Esophagus squamous epithelium (tissue), 5 donors: ENCODE results near the gene LAMA3. TPM values are rescaled to one million over a fixed set of nuclear protein-coding genes. Genes with fewer than 3 reads are reported as not detected.

Source experiments
- DNase-seq: peaks from one replicate; lab custom pipeline; 2025; lab: John Stamatoyannopoulos, UW
- H3K27ac ChIP-seq, 4 donors: fragments of 200-600 bp; sonication (generic); one replicate each; pipeline ENCODE4 v1.5.1; 2016 to 2019; ENCODE audit warnings: mild to moderate bottlenecking in 1 of 4
- H3K27me3 ChIP-seq, 4 donors: fragments of 200-600 bp; sonication (generic); 1 replicate in 3 of 4; 2 replicates in 1 of 4; pipeline versions ENCODE4 v1.5.1 to v1.6.0; 2017 to 2021; ENCODE audit warnings: antibody characterized with exemption in 1 of 4
- H3K36me3 ChIP-seq, 3 donors: fragments of 200-600 bp; sonication (generic); one replicate each; pipeline ENCODE4 v1.5.1; 2016 to 2019
- H3K4me1 ChIP-seq, 3 donors: fragments of 200-600 bp; sonication (generic); one replicate each; pipeline ENCODE4 v1.5.1; 2017 to 2019
- H3K4me3 ChIP-seq, 4 donors: fragments of 200-600 bp; sonication (generic); 1 replicate in 3 of 4; 2 replicates in 1 of 4; pipeline ENCODE4 v1.5.1; 2016 to 2019; ENCODE audit warnings: mild to moderate bottlenecking in 2 of 4, moderate library complexity in 1 of 4
- H3K9me3 ChIP-seq, 3 donors: fragments of 200-600 bp; sonication (generic); one replicate each; pipeline ENCODE4 v1.5.1; 2016 to 2019
- POLR2A ChIP-seq, 4 donors: fragments of 450-650 bp; IDR thresholded peaks; one replicate each; pipeline ENCODE4 v1.6.1; 2017; ENCODE audit warnings: antibody characterized with exemption in 4 of 4, mild to moderate bottlenecking in 4 of 4, moderate library complexity in 3 of 4
- WGBS, 2 donors: methylation state at CpG; one replicate each; pipeline ENCODE4 v1.1.5; 2018; 5-methylcytosine and 5-hydroxymethylcytosine counted together
- intact Hi-C: fragments of 100-400 bp; cut with DNase I; formaldehyde crosslinking; loops from one replicate; pipeline ENCODE4 v1.15.0; 2022
- total RNA-seq, 4 donors: library from RNA; depleted of rRNA; stranded (reverse); fragments of >200 nt; gene quantifications; one replicate each; pipeline ENCODE4 v1.1.0, GENCODE V29; 2016
- TF ChIP-seq, protein P1 (sequence below), 6 experiments: fragments of 450-650 bp in 4 of 6; fragments of 200-600 bp in 2 of 6; sonication (generic) in 2 of 6; IDR thresholded peaks; one replicate each; pipeline ENCODE4 v1.5.1; 2016 to 2019; ENCODE audit warnings: antibody characterized with exemption in 6 of 6, mild to moderate bottlenecking in 4 of 6, moderate library complexity in 4 of 6
- donor health status: DM: yes; HTN: yes; CAD: no.

Gene LAMA3
- total RNA-seq, 4 donors from 2014 or later, result 28.7 to 81.3 (median 44.8) TPM

DNA sequence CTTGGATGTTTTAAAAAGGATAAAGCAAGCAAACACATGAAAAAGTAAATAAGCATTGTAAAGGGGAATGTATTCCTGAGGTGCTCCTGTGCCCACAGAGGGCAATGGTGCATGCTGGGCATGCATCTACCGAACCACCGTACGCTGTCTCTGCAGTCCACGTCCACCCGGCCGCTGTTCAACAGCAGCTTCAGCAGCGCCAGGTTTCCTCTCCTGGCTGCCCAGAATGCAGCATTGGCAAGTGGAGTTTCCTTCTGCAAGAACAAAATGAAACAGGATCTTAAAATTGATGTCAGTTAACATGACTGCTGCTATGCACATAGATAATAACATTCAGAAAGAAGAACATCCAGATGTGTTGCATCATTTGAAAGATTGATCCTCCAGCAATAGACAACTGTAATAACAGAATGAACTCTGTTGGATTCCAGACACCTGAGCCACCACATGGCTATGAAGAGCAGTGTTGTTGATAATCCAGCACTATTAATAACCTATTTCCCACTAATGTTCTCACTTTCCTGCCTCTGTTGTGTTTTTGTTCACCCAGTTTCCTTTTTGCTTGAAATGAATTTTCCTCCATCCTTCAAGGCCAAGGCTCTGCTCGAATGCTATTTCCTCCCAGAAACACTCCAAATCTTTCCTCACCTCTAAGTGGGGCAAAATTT lies 40.2 kb upstream of the LAMA3 start:
- no peak for TF ChIP-seq POLR2A (IDR thresholded peaks at IDR 0.05)
- TF ChIP-seq, protein P1, sequence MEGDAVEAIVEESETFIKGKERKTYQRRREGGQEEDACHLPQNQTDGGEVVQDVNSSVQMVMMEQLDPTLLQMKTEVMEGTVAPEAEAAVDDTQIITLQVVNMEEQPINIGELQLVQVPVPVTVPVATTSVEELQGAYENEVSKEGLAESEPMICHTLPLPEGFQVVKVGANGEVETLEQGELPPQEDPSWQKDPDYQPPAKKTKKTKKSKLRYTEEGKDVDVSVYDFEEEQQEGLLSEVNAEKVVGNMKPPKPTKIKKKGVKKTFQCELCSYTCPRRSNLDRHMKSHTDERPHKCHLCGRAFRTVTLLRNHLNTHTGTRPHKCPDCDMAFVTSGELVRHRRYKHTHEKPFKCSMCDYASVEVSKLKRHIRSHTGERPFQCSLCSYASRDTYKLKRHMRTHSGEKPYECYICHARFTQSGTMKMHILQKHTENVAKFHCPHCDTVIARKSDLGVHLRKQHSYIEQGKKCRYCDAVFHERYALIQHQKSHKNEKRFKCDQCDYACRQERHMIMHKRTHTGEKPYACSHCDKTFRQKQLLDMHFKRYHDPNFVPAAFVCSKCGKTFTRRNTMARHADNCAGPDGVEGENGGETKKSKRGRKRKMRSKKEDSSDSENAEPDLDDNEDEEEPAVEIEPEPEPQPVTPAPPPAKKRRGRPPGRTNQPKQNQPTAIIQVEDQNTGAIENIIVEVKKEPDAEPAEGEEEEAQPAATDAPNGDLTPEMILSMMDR (IDR thresholded peaks at IDR 0.05), result no peak
- Histone ChIP-seq H3K9me3 (no peaks in the 10 kb centered on the region), H3K27ac (peak overlapping the region in 3 of 4 donors; percentile 3 to 77 (median 30)), H3K4me1 (peaks cover 0 to 54% (median 16%) of the 10 kb centered on the region in 3 donors), H3K27me3 (no peaks in the 10 kb centered on the region), H3K4me3 (no peak overlapping the region), H3K36me3 (peaks cover 0 to 20% (median 0%) of the 10 kb centered on the region in 3 donors)
- DNase-seq, result no peak
- WGBS, 2 donors, result 77 to 85% methylated on average over 8 of the region's 8 CpGs
- intact Hi-C loops, result no loop called here

DNA sequence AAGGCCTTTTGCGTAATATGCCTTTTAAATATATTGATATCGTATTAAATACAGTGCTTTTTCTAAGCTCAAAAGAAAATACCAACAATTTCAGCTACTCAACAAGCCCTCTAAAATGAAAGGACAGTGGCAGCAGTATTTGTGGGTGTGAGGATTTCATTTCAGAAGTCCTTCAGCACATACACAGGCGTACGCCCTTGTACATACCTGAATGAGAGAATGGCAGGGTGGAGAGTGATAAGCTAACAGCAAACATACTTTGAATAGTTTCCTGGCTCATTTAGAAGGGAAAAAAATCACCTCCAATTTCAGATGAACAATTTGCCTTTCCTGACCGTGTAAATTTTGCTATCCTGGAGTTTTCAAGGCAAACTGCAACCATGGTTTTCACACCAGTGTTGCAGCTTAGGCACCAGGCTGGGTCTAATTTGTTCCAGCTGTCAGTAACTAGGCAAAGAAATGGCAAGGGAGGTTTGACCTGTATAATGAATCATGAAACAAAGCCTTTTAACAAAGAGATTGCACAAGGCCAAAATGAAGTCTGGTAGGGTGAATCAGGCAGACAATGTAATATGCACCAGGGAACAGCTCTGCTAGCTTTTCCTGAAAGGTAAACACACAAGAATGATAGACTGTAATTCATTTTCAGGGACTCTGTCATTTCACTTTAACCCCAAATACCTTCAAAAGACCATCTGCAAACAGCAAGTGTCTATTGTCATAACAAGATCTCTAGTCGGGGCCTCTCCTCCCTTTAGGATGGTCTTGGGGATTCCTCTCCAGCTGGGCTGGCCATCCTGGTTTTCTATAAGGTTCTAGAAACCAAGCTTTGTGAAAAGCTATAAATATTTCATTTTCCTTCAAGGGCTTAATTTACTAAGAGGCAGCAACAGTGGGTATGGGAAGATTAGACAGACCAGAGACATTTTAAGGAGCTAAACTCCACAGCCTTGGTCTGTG lies 38.0 kb upstream of the LAMA3 start:
- intact Hi-C loops, result no loop called here
- DNase-seq, result no peak
- peak overlapping the region; percentile 34 to 77 (median 60) for H3K27ac ChIP-seq
- 63 to 65% methylated on average over 6 of the region's 6 CpGs for WGBS, 2 donors
- peaks cover 0 to 8% (median 0%) of the 10 kb centered on the region in 3 donors for H3K36me3 ChIP-seq
- no peak overlapping the region for H3K4me3 ChIP-seq
- no peaks in the 10 kb centered on the region for H3K27me3 ChIP-seq
- H3K9me3 ChIP-seq, result no peaks in the 10 kb centered on the region
- H3K4me1 ChIP-seq, result peaks cover 0 to 47% (median 16%) of the 10 kb centered on the region in 3 donors
- TF ChIP-seq POLR2A (IDR thresholded peaks at IDR 0.05), result no peak
- TF ChIP-seq, protein P1 (IDR thresholded peaks at IDR 0.05), result no peak

DNA sequence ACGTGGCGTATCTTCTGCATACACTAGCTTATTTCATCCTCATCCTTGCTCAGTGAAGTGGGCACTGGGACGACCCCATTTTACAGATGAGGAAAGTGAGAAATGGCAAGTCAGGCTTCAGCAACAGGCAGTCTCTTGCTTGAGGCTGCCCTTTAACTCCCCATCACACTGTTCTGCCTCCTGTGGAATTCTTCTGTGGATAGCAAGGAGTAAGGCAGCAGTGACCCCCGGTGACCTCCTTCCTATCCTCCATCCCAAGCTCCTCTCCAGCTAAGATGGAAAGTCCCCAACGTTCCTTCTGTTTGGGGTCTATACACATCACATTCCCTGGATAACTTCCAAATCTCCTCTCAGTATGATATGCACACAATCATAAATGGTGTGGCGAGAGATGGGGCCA lies 37.0 kb upstream of the LAMA3 start:
- Histone ChIP-seq H3K27me3 (no peaks in the 10 kb centered on the region), H3K4me1 (peaks cover 0 to 47% (median 16%) of the 10 kb centered on the region in 3 donors), H3K4me3 (no peak overlapping the region), H3K27ac (peak overlapping the region; percentile 28 to 77 (median 60)), H3K36me3 (peaks cover 0 to 8% (median 0%) of the 10 kb centered on the region in 3 donors), H3K9me3 (no peaks in the 10 kb centered on the region)
- TF ChIP-seq, protein P1 (IDR thresholded peaks at IDR 0.05), result no peak
- TF ChIP-seq POLR2A (IDR thresholded peaks at IDR 0.05), result no peak
- intact Hi-C loops, result no loop called here
- 81 to 87% methylated on average over 6 of the region's 6 CpGs for WGBS, 2 donors
- no peak for DNase-seq

DNA sequence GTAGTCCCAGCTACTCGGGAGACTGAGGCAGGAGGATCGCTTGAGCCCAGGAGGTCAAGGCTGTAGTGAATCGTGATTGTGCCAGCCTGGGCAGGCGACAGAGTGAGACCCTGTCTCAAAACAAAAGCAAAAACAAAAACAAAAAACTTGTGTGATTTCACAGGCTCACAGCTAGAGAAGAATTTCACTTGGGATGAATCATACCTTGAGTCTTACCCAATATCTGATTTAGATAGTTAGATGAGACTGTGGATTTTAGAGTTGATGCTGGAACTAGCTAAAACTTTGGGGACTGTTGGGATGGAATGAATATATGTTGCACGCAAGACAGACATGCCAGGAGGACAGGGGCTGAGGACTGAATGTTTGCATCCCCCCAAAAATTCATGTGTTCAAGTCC lies 31.0 kb upstream of the LAMA3 start:
- Histone ChIP-seq H3K4me3 (no peak overlapping the region), H3K9me3 (no peaks in the 10 kb centered on the region), H3K36me3 (no peaks in the 10 kb centered on the region), H3K4me1 (peaks cover 0 to 25% (median 6%) of the 10 kb centered on the region in 3 donors), H3K27me3 (peaks cover 0 to 30% (median 0%) of the 10 kb centered on the region in 4 donors), H3K27ac (no peak overlapping the region)
- TF ChIP-seq, protein P1 (IDR thresholded peaks at IDR 0.05), result no peak
- no peak for TF ChIP-seq POLR2A (IDR thresholded peaks at IDR 0.05)
- intact Hi-C loops, result no loop called here
- 88 to 89% methylated on average over 5 of the region's 5 CpGs for WGBS, 2 donors
- no peak for DNase-seq
